Adipose tissue (tissue), 3 donors: ENCODE results near the gene TBCB. TPM values are rescaled to one million over a fixed set of nuclear protein-coding genes. Genes with fewer than 3 reads are reported as not detected.
"Not testable (repeated sequence)": the region's sequence is repeated elsewhere in the genome, so short reads cannot be mapped to it uniquely, and the experiment has no call there.

Experiments used
- H3K27ac ChIP-seq: one replicate; pipeline ENCODE4 v1.5.1; 2013; ENCODE audit warnings: low read depth, low read length
- WGBS, 3 donors: extraction: QIAGEN DNeasy Blood & Tissue Kit; methylation state at CpG; one replicate each; pipeline ENCODE4 v1.1.7; 2013; 5-methylcytosine and 5-hydroxymethylcytosine counted together
- polyA plus RNA-seq, 3 donors: library from polyadenylated mRNA; stranded (reverse); fragments of 200-250 nt; gene quantifications; one replicate each; pipeline ENCODE4 v1.2.3, GENCODE V29; 2013
- donor health status: healthy with polysubstance abuse.
- donor health status: Bipolar disorder and iron deficiency.
- donor health status: healthy.

The TBCB gene
- polyA plus RNA-seq, 3 donors, result 63.0 to 153 (median 149) TPM

DNA sequence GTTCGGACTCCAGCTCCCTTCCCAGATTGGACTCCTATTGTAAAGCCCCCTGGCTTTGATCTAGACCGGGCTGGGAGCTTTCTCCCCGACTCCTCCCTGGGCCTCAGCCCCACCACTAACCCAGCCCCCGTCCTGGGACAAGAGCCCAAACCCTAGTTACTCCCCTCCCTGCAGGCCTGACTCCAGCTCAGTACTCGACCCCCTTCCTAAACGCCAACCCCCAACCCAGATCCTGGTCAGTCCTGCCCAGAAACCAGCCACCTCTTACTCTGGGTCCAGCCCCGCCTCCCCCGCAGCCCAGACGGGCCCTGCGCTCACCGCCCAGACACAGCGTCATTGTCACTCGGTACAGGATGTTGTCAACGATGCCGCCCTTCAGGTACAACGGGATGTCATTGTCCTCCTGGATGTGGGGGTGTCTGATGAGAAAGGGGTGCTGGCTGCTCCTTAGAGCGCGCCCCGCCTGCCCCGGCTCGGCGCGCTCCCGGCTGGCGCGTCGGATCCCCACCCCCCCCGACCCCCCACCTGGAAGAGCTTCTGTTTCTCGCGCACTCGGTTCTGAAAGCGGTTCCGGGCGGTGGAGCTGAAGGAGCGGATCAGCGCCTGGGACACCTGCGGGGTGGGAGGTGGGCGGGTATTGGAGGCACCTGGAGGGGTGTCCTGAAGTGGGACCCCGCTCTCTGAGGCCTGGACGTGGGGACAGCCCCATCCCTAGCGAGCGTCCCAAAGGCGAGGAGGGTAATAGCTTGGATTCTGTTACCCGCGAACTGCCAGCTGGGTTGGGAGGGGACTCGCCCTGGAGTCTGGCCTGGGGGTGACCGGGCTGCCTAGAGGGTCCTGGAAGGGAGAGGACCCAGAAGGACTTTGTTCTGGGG lies 36.1 kb downstream of the TBCB start:
- WGBS, 3 donors, result 48 to 65% (median 51%) methylated on average over 42 to 47 of the region's 47 CpGs
- H3K27ac ChIP-seq, result peak overlapping the region; percentile 35

DNA sequence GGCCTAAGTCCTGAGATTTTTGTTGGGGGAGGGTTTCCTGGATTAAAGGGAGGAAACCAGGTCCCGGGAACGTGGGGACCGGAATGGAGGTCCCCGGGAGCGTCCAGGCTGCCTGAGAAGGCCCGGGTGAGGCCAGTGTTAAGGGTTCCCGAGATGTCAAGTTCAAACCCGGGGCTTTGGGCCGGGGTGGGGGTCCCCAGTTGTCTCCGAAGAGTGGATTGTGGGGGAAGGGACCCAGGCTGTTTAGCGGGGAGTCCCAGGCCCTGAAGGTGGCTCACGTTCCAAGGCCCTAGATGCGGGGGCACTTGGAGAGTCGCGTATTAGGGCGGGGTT lies 36.7 kb downstream of the TBCB start:
- 28 to 60% (median 32%) methylated on average over 15 to 16 of the region's 16 CpGs for WGBS, 3 donors
- peak overlapping the region; percentile 35 for H3K27ac ChIP-seq

DNA sequence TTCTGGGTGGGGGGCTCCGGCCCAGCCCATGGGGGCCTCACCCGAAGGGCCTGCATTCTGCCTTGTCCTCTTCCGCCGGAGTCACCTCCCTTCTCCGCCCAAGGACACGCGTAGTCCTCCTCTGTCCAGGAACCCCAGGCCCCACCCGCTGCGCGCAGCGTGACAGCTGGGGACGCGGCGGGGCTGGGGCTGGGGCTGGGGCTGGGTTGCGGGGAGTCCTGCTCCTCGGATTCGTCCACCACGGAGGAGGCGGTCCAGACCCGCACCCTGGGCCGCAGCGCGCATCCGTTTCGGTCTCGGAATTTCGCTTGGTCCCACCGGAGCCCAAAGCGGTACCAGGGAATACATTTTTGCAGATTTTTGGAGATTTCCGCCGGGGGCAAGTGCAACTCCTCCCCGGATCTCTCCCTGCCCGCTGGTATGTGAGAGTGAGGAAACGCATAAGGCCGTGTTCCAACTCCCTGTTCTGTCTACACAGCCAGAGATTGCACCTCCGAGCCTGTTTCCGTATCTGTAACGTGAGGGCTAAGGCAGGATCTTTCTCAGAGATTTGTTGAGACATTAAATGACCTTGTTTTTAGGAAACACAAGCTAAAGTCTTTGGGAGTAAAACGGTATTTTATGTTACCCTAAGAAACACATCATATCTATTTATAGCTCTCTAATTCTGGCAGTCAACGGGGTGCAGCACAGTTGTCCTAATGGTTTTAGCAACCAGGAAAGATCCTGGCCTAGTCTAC lies 37.3 kb downstream of the TBCB start, which contains the start of gene COX7A1:
Gene COX7A1, minus strand, starts transcription at position 96 of the 740 bp plus-strand sequence. Its CDS starts 40 bp downstream, at position 56.
- 12 to 58% (median 23%) methylated on average over 40 of the region's 40 CpGs for WGBS, 3 donors
- peak within 1 kb of the TSS; percentile 35 for H3K27ac ChIP-seq

DNA sequence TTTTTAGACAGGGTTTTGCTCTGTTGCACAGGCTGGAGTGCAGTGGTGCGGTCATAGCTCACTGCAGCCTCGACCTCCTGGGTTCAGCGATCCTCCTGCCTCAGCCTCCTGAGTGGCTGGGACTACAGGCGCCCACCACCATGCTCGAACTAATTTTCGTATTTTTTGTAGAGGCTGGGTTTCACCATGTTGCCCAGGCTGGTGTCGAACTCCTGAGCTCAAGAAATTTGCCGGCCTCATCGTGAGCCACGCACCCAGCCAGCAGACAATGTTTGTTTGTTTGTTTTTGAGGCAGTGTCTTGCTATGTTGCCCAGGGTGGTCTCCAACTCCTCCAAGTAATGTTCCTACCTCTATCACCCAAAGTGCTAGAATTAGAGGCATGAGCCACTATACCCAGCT lies 37.9 kb downstream of the TBCB start:
- 91 to 95% (median 93%) methylated on average over 10 of the region's 10 CpGs for WGBS, 3 donors
- H3K27ac ChIP-seq, result no peak overlapping the region

DNA sequence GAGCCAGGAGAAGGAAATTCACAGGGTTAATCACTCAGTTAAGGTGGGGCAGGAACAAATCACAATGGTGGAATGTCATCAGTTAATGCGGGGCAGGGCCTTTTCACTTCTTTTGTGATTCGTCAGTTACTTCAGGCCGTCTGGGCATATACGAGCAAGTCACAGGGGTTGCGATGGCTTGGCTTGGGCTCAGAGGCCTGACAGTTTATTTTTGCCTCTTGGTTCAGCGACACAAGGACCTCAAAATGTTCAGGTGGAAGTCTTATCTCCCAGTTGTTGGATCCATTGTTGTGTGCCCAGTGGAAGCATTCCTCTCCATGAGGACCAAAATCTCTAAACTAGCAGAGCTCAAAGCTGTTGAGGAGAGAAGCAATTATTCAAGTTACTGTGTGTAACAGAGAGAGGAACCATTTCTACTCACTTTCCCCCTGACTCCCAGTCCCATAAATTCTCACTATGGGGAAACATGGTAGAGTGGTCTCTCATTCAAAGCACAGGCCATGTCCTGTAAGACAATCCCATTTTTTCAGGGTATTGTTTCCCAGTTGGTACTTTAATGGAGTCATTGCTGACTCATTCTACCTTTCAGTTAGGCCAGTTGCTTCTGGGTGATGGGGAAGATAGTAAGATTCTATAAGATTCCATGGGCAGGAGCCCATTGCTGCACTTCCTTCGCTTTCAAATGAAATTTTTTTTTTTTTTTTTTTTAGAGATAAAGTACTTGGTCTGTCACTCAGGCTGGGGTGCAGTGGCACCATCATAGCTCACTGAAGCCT lies 45.7 kb downstream of the TBCB start:
- WGBS, 3 donors, result 90 to 95% (median 92%) methylated on average over 7 of the region's 7 CpGs

DNA sequence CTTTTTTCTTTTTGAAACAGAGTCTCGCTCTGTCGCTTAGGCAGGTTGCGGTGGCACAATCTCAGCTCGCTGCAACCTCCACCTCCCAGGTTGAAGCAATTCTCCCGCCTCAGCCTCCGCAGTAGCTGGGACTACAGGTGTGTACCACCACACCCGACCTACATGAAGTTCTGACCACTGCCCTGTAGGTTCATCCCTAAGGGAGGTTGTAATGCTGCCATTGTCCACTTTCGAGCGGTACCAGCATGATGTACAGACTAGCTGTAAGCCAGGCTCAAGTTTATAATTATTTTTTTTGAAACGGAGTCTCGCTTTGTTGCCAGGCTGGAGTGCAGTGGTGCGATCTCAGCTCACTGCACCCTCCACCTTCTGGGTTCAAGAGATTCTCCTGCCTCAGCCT lies 48.5 kb downstream of the TBCB start:
- H3K27ac ChIP-seq, result no peak overlapping the region
- WGBS, 3 donors, result 89 to 96% (median 95%) methylated on average over 12 of the region's 12 CpGs

More for the DNA sequence above, 45.7 kb downstream of the TBCB start:
- H3K27ac ChIP-seq, result no peak overlapping the region

DNA sequence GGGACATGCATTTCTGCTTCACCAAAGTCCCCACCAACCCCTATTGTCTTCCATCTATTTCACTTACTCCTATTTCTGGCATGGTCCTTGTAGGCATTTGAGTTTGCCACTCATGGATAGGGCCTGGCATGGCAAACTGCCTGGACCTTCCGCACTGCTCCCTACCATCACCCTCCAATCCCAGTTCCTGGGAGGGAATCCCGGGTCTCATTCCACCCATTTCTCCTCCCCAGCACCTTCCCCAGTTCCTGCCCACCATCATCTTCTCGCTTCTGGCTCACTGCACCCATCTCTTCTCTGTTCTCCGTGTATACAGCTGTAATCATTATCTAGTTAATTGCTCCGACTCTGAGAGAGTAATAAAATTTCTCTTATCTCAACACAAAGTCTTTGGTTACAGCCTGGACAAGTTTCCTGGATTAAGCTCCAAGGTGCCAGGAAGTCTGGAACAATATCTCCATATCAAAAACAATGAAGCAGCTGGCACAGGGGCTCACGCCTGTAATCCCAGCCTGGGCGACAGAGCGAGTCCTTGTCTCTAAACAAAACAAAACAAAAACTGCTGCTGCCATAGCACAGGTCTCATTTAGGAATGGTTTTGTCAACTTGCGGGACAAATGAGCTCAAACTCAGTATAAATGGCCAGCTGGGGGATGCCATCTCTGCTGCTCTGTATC lies 54.0 kb downstream of the TBCB start:
- 48 to 68% (median 60%) methylated on average over 9 of the region's 9 CpGs for WGBS, 3 donors
- H3K27ac ChIP-seq, result no peak overlapping the region

DNA sequence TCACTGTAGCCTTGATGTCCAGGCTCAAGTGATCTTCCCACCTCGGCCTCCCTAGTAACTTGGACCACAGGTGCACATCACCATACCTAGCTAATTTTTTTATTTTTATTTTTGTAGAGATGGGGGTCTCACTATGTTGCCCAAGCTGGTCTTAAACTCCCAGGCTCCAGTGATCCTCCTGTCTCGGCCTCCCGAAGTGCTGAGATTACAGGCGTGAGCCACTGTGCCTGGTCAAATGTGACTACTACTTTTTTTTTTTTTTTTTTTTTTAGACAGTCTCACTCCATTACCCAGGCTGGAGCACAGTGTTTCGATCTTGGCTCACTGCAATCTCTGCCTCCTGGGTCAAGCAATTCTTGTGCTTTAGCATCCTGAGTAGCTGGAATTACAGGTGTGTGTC lies 57.6 kb downstream of the TBCB start:
- WGBS, 3 donors, result 82 to 96% (median 94%) methylated on average over 5 of the region's 5 CpGs
- no peak overlapping the region for H3K27ac ChIP-seq

DNA sequence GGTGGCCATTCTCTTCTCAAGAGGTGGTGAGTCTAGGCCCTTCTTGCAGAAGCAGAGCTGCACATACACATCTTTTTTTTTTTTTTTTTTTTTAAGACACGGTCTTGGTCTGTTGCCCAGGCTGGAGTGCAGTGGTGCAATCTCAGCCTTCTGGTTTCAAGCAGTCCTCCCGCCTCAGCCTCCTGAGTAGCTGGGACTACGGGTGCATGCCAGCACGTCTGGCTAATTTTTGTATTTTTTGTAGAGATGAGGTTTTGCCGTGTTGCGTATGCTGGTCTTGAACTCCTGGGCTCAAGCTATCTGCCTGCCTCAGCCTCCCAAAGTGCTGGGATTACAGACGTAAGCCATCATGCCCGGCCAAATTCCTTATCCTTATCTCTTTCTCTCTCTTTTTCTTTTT lies 58.6 kb downstream of the TBCB start:
- WGBS, 3 donors, result 73 to 87% (median 81%) methylated on average over 7 to 8 of the region's 8 CpGs

More for the DNA sequence above, 58.6 kb downstream of the TBCB start:
- not testable (repeated sequence) for H3K27ac ChIP-seq

Other genes with a start within 250 kb of the TBCB start
- gene APLP1, start 246.9 kb upstream of the TBCB start, polyA plus RNA-seq, result 10 to 100 TPM in 1 of 3 donors, 1 to 10 TPM in 2; 3.0 to 33.6 (median 6.4) TPM
- 10 to 100 TPM in 2 of 3 donors, 1 to 10 TPM in 1; 3.7 to 13.0 (median 10.5) TPM for gene NFKBID, start 214.9 kb upstream of the TBCB start, polyA plus RNA-seq
- gene HCST, start 212.9 kb upstream of the TBCB start, polyA plus RNA-seq, result 10 to 100 TPM in 1 of 3 donors, 1 to 10 TPM in 2; 4.1 to 21.1 (median 6.6) TPM
- 100 to 1,000 TPM in 2 of 3 donors, 10 to 100 TPM in 1; 23.7 to 207 (median 194) TPM for gene TYROBP, start 207.2 kb upstream of the TBCB start, polyA plus RNA-seq
- gene LRFN3, start 179.1 kb upstream of the TBCB start, polyA plus RNA-seq, result 1 to 10 TPM; 5.8 to 6.7 (median 6.0) TPM
- gene SDHAF1, start 120.3 kb upstream of the TBCB start, polyA plus RNA-seq, result 10 to 100 TPM; 14.9 to 26.9 (median 18.6) TPM
- gene SYNE4, start 106.7 kb upstream of the TBCB start, polyA plus RNA-seq, result 1 to 10 TPM in 1 of 3 donors, under 1 TPM in 2; 0.22 to 4.0 (median 0.62) TPM
- gene ALKBH6, start 101.3 kb upstream of the TBCB start, polyA plus RNA-seq, result 10 to 100 TPM in 1 of 3 donors, 1 to 10 TPM in 2; 7.9 to 17.1 (median 9.8) TPM
- gene CLIP3, start 82.6 kb upstream of the TBCB start, polyA plus RNA-seq, result 1 to 10 TPM; 1.2 to 8.8 (median 2.6) TPM
- gene THAP8, start 61.2 kb upstream of the TBCB start, polyA plus RNA-seq, result 1 to 10 TPM; 3.5 to 7.1 (median 5.2) TPM
- under 1 TPM; 0.20 to 0.79 (median 0.25) TPM for gene WDR62, start 60.6 kb upstream of the TBCB start, polyA plus RNA-seq
- gene OVOL3, start 4.3 kb upstream of the TBCB start, polyA plus RNA-seq, result not detected
- gene POLR2I, start 593 bp upstream of the TBCB start, polyA plus RNA-seq, result 100 to 1,000 TPM in 1 of 3 donors, 10 to 100 TPM in 2; 48.8 to 103 (median 51.8) TPM
- 100 to 1,000 TPM; 236 to 719 (median 679) TPM for gene CAPNS1, start 24.6 kb downstream of the TBCB start, polyA plus RNA-seq
- 100 to 1,000 TPM in 2 of 3 donors, 10 to 100 TPM in 1; 25.9 to 132 (median 119) TPM for gene COX7A1, start 37.0 kb downstream of the TBCB start, polyA plus RNA-seq
- gene ZNF565, start 99.2 kb downstream of the TBCB start, polyA plus RNA-seq, result 1 to 10 TPM; 2.5 TPM
- 10 to 100 TPM; 15.8 to 29.7 (median 28.5) TPM for gene ZNF146, start 99.6 kb downstream of the TBCB start, polyA plus RNA-seq